Renal cortical epithelial cell (primary cell): Measurements from ENCODE around the gene SHLD1. TPM values are rescaled to one million over a fixed set of nuclear protein-coding genes. Genes with fewer than 3 reads are reported as not detected.

Experiments
- DNase-seq: peaks from one replicate; pipeline ENCODE4 v3.0.0-alpha.2; 2011; ENCODE audit warnings: low read depth
- total RNA-seq: library from RNA; depleted of rRNA; stranded (reverse); fragments of >200 nt; gene quantifications from 2 replicates; pipeline ENCODE4 v1.2.3, GENCODE V29; 2014

SHLD1 gene
- total RNA-seq, 1 donor from 2014 or later: 1.6 TPM

DNA sequence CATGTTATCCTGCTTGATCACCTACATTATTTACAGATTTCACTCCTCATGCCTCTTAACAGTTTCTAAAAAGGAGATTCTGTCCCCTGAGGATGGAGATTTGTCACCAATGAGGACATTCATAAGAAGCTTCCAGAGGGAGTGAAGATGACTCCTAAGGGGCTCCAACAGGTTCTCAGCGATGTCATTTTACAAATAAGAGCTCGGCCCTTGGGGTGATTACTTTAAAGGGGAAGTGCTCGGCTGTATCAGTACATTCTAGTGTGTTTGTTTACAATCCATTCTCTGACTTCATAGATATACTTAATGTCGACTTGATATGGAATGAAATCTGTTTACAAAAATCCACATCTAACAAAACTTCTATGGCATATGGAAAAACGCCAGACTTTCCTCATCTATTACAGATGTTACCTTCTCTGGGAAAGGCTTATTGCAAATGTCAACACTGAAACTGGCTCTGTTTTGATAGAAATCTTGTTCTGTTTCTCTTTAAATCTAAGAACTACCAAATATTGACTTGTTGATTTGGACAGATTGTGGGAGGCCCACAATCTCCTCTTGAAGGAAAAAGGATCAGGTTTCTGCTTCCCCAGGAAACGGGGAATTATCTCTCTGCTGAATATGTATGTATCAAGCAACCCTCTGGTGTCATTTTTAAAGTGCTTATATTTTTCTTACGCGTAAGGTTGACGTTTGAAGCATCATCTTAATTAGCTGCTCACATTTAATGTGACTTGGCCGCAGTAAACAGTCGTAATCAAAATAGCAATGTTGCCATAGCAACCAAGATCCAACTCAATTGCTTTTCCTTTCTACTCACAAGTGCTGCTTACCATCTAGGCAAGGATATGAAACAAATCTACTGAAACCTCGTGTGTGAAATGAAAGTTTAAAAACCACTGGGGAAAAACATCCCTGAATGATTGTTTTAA, 95.7 kb downstream of the SHLD1 start:
- peak; percentile 66 for DNase-seq

- DNase-seq: peak; percentile 70
Measured at GRCh38 chr20:5848711-5849505, 98.7 kb downstream of the SHLD1 start.

DNA sequence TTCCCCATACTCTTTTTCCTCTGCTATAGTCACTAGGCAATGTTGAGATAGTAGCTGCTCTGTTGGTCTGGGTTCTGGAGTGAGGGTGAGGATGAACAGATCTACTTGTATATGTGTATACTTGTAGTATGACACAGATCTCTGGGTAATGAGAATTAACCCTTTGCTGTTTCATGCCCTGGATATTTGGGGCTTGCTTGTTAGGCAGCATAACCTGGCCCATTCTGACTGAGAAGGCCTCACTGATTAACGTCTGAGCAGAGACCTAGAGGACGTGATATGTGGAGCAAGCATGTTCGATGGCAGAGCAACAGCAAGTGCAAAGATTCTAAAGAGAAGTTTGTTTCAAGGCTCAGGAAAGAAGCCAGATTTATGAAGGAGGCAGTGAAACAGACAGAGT, 105.7 kb downstream of the SHLD1 start:
- DNase-seq: no peak

GRCh38 chr20:5859608-5860007, 109.4 kb downstream of the SHLD1 start:
- DNase-seq: no peak

DNA sequence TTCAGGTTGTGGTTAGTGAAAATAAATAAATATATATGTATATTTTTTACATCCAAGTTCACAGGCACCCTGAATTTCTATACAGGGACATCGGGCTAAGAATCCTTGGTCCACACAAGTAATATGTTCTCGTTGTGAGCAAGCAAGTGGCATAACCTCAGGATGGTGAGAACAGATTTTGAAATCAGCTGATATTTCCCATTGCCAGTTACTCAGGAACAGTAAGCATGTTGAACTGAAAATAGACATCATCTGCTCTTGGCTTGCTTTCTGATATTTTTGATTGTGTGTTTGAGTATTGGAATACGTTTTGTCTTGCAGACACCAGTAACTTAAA, 112.5 kb downstream of the SHLD1 start:
- no peak for DNase-seq

DNA sequence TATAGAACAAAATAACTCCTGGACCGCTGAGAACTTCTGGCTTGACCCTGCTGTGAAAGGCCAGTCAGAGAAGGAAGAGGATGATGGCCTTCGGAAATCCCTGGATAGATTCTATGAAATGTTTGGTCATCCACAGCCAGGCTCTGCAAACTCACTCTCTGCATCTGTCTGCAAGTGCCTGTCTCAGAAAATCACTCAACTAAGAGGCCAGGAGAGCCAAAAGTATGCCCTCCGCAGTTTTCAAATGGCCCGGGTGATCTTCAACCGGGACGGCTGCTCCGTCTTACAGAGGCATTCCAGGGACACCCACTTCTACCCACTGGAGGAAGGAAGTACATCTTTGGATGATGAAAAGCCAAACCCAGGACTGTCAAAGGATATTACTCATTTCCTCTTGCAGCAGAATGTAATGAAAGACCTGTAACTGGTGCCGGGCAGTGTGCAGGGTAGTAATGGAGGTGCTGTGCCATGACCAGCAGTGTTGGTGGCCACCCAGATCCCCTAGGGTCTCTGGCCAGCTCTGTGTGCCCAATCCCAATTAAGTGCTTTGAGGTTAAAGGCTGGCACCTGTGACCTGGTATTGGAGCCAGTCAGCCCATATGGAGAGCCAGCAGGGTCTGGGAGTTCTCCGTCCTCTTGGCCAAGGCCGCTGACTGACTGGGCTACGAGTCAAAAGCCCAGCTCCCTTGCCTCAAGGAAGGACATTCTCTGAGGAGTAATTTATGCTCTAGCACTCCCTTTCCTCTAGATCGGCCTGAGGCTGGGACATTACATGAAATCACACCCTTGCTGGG, 113.0 kb downstream of the SHLD1 start:
- DNase-seq: peak; percentile 50

- DNase-seq: no peak
Measured at GRCh38 chr20:5864428-5864827, 114.2 kb downstream of the SHLD1 start.

DNA sequence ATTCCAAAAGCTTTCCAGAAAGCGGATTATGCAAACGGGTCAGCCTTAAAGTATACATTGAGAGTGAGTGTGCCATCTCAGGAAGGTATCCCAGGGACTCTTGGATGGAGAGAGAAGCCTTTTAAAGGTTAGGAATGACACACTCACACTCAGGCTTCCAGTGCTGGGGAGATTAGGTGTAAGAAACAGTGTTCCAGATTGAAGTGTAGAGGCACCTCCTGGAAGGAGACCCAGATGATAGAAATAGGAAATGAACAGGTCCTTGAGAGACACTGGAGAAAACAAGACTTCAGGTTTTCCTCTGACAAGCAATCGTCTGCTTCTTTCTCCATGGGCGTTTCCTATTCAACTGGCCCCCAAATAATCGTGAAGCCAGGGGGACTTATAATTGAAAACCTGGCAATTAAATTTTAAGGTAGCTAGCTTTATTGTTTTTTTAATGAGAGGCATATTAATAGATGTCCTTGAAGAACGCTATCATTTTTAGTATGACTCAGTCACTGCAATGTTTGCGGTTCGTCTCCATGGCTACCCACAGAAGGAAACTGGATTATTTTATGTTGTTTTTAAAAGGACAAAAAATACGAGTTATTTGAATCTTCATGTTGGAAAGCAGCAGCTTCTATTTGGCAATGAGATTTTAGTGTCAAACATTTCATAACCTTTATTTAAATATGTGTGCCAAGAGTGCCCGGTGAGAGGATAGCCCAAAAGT, 114.8 kb downstream of the SHLD1 start:
- DNase-seq: peak; percentile 48

DNA sequence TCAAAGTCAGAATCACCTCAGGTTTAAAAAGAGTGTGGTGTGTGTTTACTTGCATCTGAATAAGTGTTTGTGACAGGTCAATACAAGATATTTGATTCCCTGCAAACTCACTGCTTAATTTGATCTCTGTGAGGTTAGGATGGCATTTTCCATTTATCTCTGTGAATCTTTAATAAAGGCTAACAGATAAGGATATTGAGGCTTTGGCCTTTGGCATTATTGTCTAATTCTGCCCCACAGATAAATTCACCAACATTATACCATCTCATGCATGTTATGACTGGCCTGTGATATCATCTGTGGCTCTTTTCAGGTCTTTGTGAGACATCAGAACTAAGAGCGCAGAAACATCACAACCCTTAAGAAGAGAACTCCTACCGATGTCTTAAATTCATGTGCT, 115.4 kb downstream of the SHLD1 start:
- no peak for DNase-seq

DNA sequence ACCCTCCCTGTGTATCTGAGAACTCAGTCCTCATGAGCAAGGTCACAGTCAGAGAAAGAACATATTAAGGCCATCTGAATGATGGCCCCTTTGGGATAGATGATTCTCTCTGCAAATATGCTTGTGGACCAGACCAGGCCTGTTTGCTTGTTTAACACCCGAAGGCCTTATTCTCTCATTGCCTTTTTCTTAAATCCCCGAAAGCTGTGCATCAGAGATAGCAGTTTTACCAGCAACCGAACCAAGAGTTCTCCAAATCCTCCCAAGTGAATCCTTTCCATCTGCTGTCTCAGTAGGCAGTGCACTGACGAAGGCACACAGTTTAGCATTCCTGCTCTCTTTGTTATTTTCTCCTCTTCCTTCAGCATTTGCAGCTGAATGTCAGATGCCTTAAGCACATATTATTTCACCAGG, 120.4 kb downstream of the SHLD1 start:
- no peak for DNase-seq

- DNase-seq: no peak
Measured at GRCh38 chr20:5871459-5872410, 121.5 kb downstream of the SHLD1 start.

- no peak for DNase-seq
Measured at GRCh38 chr20:5877128-5877527, 126.9 kb downstream of the SHLD1 start.

- DNase-seq: no peak
Measured at GRCh38 chr20:5880326-5880725, 130.1 kb downstream of the SHLD1 start.

DNA sequence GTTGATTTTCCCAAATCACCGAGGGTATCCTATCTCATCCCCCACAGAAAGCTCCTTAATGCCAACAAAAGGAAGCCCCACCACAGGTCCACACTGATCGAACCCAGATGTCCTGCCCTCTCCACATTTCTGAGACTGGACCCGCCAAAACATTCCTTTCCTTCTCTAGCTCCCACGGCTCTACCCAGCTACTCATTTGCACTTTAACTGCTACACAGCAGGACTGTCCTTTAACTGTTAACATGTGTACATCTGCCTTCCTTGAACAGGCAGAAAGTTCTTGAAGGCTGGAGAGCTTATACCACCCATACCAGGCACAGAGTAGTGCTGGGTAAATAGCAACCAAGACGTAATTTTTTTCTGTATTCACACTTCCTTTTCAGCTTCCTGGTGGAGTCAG, 131.5 kb downstream of the SHLD1 start:
- DNase-seq: no peak

DNA sequence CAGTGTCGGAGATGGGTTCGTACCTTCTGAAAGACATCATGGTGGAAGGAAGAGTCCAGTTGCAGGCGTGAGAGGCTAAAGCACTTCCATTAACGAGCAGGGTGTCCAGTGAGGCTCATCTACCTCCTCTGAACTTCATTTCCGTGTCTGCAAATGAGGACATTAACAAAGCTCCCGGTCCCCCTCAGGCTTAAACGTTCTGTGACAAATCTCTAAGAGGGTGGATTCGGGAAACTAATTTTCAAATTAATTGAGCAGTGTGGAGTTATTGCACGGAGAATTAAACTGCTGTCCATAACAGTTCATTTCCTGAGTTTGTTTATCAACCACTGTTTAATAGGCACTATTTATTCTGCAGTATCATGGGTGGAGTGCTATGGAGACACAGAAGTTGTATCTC, 132.0 kb downstream of the SHLD1 start:
- DNase-seq: no peak

DNA sequence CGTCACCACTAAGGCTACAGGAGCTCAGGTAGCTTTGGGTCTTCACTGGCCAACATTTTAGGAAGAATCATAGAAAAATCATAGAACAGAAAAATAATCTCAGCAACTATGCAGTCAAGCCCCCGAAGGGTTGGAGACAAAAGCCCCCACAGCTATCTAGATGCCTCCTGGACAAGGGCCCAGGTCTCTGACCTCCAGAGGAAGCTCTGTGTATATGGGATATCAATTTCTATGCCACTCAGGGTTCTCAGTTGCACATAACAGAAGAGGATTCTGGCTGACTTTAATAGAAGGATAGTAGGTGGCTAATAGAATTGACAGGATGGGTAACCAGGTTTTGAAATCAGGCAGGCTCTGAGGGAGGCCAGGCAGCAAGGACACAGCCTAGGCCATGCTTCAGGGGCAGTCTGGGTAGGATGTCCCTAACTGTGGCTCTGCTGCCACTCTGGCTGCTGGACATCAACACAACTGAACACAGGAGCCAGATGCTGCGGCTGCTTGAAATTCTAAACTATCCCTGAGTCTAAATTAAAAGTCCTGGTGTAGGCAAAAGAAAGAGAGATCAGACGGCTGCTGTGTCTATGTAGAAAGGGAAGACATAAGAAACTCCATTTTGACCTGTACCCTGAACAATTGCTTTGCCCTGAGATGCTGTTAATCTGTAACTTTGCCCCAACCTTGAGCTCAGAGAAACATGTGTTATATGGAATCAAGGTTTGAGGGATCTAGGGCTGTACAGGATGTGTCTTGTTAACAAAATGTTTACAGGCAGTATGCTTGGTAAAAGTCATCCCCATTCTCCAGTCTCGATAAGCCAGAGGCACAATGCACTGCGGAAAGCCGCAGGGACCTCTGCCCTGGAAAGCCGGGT, 134.5 kb downstream of the SHLD1 start:
- DNase-seq: no peak

DNA sequence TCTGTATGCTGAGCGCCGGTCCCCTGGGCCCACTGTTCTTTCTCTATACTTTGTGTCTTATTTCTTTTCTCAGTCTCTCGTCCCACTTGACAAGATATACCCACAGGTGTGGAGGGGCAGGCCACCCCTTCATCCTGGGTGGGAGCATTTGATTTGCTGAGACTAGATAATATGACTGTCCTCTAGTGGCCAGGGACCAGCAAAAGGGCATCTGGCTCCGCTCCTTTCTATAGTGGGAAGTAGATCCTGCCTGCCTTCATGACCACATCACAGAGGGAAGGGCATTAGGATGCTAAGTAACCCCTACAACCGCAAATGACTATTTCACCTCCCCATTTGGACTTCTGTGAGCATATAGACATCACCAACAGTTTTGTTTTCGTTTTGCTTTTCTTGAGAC, 135.7 kb downstream of the SHLD1 start:
- DNase-seq: no peak

DNA sequence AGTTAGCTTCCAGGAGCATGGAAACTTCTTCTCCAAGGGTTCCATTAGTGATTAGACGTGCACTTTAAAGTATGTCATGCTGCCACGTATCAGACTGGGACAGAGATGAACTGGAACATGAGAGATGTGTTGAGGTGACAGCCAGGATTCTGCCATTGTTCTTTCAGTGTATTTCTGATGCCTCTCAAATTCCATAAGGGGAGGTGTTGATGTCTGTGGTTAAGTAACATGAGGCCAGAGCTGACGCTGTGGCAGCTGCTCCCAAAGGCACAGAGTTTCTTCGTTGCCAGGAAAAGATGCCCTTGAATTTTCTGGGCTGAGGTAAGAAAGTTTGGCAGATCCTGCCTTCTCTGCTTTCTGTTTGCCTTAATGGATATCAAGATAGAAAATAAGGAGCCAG, 136.6 kb downstream of the SHLD1 start:
- DNase-seq: peak; percentile 34

- DNase-seq: no peak
Measured at GRCh38 chr20:5887386-5887785, 137.2 kb downstream of the SHLD1 start.
